ENCODE data around the gene CX3CR1. TPM values are rescaled to one million over a fixed set of nuclear protein-coding genes. Genes with fewer than 3 reads are reported as not detected.

Gene CX3CR1
- total RNA-seq, 2 experiments from 2014 or later = 0.14 to 0.27 TPM

DNA sequence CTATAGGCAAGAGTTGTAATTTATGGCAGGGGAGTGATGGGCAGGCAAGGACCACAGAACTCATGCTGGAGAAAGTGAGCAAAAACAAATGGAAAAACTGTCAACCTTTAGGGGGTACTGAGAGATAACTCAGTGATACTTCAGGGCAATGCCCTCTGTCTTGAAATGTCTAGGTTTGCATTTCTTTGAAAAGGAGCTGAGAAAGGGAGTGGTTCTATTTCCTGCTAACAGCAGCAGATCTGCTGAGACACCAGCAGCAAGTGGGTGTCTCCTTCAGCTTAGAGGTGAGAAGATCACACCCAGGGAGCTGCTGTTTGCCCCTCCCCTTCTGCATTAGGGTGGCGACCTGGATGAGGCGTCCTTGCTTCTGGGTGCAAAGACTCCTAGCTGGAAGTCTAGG, 45.2 kb downstream of the CX3CR1 start:
- POLR2A ChIA-PET = no interaction called here
- H3K4me1 Mint-ChIP-seq (ENCODE audit: low read depth) = peaks cover 13% of the 10 kb centered on the region
- TF ChIP-seq, protein P1, sequence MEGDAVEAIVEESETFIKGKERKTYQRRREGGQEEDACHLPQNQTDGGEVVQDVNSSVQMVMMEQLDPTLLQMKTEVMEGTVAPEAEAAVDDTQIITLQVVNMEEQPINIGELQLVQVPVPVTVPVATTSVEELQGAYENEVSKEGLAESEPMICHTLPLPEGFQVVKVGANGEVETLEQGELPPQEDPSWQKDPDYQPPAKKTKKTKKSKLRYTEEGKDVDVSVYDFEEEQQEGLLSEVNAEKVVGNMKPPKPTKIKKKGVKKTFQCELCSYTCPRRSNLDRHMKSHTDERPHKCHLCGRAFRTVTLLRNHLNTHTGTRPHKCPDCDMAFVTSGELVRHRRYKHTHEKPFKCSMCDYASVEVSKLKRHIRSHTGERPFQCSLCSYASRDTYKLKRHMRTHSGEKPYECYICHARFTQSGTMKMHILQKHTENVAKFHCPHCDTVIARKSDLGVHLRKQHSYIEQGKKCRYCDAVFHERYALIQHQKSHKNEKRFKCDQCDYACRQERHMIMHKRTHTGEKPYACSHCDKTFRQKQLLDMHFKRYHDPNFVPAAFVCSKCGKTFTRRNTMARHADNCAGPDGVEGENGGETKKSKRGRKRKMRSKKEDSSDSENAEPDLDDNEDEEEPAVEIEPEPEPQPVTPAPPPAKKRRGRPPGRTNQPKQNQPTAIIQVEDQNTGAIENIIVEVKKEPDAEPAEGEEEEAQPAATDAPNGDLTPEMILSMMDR (IDR thresholded peaks at IDR 0.05) = no peak
- Histone ChIP-seq H3K27ac (ENCODE audit: low read depth in 1 of 2, low read length in 2 of 2) (peak overlapping the region in 1 of 2 donors; percentile 10), H3K36me3 (ENCODE audit: insufficient read depth, low read length) (no peaks in the 10 kb centered on the region), H3K4me1 (ENCODE audit: insufficient read depth, low read length) (peaks cover 22% of the 10 kb centered on the region), H3K9me3 (ENCODE audit: control insufficient read depth in 1 of 2, insufficient read depth in 1 of 2, low read length in 2 of 2) (no peaks in the 10 kb centered on the region), H3K27me3 (ENCODE audit: control insufficient read depth in 1 of 2, insufficient read depth in 2 of 2, low read length in 2 of 2) (no peaks in the 10 kb centered on the region), H3K4me3 (ENCODE audit: low read length) (no peak overlapping the region)
- ATAC-seq (ENCODE audit: poor library complexity) (peak; percentile 62), DNase-seq (peak in 5 of 14 experiments; percentile 7 to 85 (median 50))
- H3K9me3 Mint-ChIP-seq = no peaks in the 10 kb centered on the region
- CTCF ChIA-PET = interaction anchor here (2.3 kb wide), 1 partner anchor 54 kb away, joined by 5 read pairs; no protein-coding TSS in a partner anchor
- H3K4me3 Mint-ChIP-seq = peak overlapping the region; percentile 7
- H3K27me3 Mint-ChIP-seq = peaks cover 30% of the 10 kb centered on the region
- peak overlapping the region; percentile 6 for H3K27ac Mint-ChIP-seq
- intact Hi-C loops (cut with DNase I, micrococcal nuclease) = no loop called here
- no peaks in the 10 kb centered on the region for H3K36me3 Mint-ChIP-seq (ENCODE audit: low read depth)

DNA sequence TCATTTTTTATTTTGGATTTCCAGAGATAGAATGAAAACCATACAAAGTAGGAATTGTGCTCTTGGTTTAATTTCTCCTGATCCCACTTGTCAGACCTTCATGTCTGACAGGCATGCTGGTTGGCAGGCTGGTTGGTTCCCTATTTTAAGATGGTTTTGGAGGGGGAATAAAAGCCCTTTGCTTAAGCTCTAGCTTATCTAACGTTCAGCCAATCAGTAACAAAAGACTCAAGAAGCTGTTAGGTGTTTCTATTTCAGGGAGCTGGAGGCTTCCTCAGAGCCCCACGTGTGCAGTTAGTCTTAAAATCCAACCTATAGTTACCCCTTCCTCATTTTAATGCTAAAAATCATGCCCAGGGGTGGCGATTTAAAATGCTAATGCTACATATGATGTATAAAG, 47.0 kb downstream of the CX3CR1 start:
- Histone ChIP-seq H3K27me3 (ENCODE audit: control insufficient read depth in 1 of 2, insufficient read depth in 2 of 2, low read length in 2 of 2) (no peaks in the 10 kb centered on the region), H3K36me3 (ENCODE audit: insufficient read depth, low read length) (no peaks in the 10 kb centered on the region), H3K27ac (ENCODE audit: low read depth in 1 of 2, low read length in 2 of 2) (no peak overlapping the region), H3K9me3 (ENCODE audit: control insufficient read depth in 1 of 2, insufficient read depth in 1 of 2, low read length in 2 of 2) (no peaks in the 10 kb centered on the region), H3K4me1 (ENCODE audit: insufficient read depth, low read length) (peaks cover 22% of the 10 kb centered on the region), H3K4me3 (ENCODE audit: low read length) (no peak overlapping the region)
- peaks cover 13% of the 10 kb centered on the region for H3K4me1 Mint-ChIP-seq (ENCODE audit: low read depth)
- ChIA-PET CTCF (interaction anchor here (1.2 to 2.3 kb wide), 2 partner anchors 9 to 56 kb away, joined by 3 to 5 read pairs; no protein-coding TSS in a partner anchor), POLR2A (no interaction called here)
- no peaks in the 10 kb centered on the region for H3K9me3 Mint-ChIP-seq
- ATAC-seq (ENCODE audit: poor library complexity) (no peak), DNase-seq (peak in 1 of 14 experiments; percentile 26)
- H3K4me3 Mint-ChIP-seq = no peak overlapping the region
- H3K27ac Mint-ChIP-seq = no peak overlapping the region
- H3K27me3 Mint-ChIP-seq = peaks cover 23% of the 10 kb centered on the region
- TF ChIP-seq, protein P1 (IDR thresholded peaks at IDR 0.05) = no peak
- H3K36me3 Mint-ChIP-seq (ENCODE audit: low read depth) = no peaks in the 10 kb centered on the region
- intact Hi-C loops (cut with DNase I, micrococcal nuclease) = no loop called here

DNA sequence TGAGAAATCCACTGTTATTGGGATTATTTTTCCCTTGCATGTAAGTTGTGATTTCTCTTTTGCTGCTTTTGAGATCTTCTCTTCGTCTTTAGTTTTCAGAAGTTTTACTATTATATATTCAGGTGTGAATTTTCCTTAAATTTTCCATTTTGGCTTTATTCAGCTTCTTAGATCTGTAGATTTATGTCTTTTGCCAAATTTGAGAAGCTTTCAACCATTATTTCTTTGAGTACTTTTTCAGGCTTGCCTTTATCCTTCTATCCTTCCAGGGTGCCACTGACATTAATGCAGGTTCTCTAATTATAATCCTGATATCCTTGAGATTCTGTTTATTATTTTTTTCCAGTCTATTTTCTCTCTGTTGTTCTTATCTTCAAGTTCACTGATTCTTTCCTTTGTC, 49.4 kb downstream of the CX3CR1 start:
- H3K4me3 ChIP-seq (ENCODE audit: low read length) = no peak overlapping the region
- no peak overlapping the region for H3K27ac Mint-ChIP-seq
- TF ChIP-seq, protein P1 (IDR thresholded peaks at IDR 0.05) = no peak
- POLR2A ChIA-PET = no interaction called here
- CTCF ChIA-PET = interaction anchor here (0.6 kb wide), 1 partner anchor 11 kb away, joined by 3 read pairs; no protein-coding TSS in a partner anchor
- H3K9me3 Mint-ChIP-seq = no peaks in the 10 kb centered on the region
- no peaks in the 10 kb centered on the region for H3K27me3 ChIP-seq (ENCODE audit: control insufficient read depth in 1 of 2, insufficient read depth in 2 of 2, low read length in 2 of 2)
- no peaks in the 10 kb centered on the region for H3K9me3 ChIP-seq (ENCODE audit: control insufficient read depth in 1 of 2, insufficient read depth in 1 of 2, low read length in 2 of 2)
- no peak for DNase-seq
- peaks cover 22% of the 10 kb centered on the region for H3K4me1 ChIP-seq (ENCODE audit: insufficient read depth, low read length)
- H3K27ac ChIP-seq (ENCODE audit: low read depth in 1 of 2, low read length in 2 of 2) = no peak overlapping the region
- no peak overlapping the region for H3K4me3 Mint-ChIP-seq
- peaks cover 23% of the 10 kb centered on the region for H3K27me3 Mint-ChIP-seq
- intact Hi-C loops (cut with DNase I, micrococcal nuclease) = no loop called here
- H3K36me3 ChIP-seq (ENCODE audit: insufficient read depth, low read length) = no peaks in the 10 kb centered on the region
- no peaks in the 10 kb centered on the region for H3K36me3 Mint-ChIP-seq (ENCODE audit: low read depth)
- H3K4me1 Mint-ChIP-seq (ENCODE audit: low read depth) = peaks cover 13% of the 10 kb centered on the region
- ATAC-seq (ENCODE audit: poor library complexity) = no peak

All from CD4-positive, alpha-beta T cell (primary cell).